ENCODE data around the gene SYT6. TPM values are rescaled to one million over a fixed set of nuclear protein-coding genes. Genes with fewer than 3 reads are reported as not detected.

Gene SYT6
- polyA plus RNA-seq, 3 donors: 0.01 TPM; not detected in 2

DNA sequence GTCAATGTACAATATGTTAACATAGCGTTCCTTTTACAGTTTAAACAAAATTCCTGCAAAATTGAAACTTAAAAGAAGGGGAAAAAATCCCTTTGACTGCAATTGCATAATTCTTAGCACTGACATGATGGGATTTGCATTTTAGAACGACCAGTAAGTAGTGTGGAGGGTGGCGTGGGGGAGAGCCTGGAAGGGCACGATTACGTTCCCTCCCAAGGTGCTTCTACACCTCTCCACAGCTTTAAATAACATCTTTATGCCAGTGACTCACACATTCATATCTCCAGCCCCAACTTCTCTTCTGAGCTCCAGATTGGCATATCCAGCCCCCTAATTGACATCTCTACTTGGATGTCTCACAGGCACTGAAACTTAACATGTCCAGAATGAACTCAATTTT is 110.1 kb downstream of the SYT6 start:
- Histone ChIP-seq H3K9ac (ENCODE audit: insufficient read depth, low read length, poor library complexity, severe bottlenecking) (no peak overlapping the region), H3K4me1 (ENCODE audit: control insufficient read depth in 1 of 2, insufficient read depth in 2 of 2, low read length in 2 of 2) (peaks cover 41 to 42% of the 10 kb centered on the region in 2 donors), H3K4me3 (replicated peaks in 1 of 3; ENCODE audit: low read depth in 2 of 3, low read length in 3 of 3) (no peak overlapping the region), H4K20me1 (ENCODE audit: insufficient read depth, low read length) (no peaks in the 10 kb centered on the region), H3K36me3 (replicated peaks in 1 of 2; ENCODE audit: control insufficient read depth in 1 of 2, insufficient read depth in 2 of 2, low read length in 2 of 2) (no peaks in the 10 kb centered on the region), H3K9me3 (replicated peaks in 1 of 2; ENCODE audit: control insufficient read depth in 1 of 2, insufficient read depth in 1 of 2, low read length in 2 of 2) (no peaks in the 10 kb centered on the region), H3K79me2 (ENCODE audit: insufficient read depth, low read length) (no peaks in the 10 kb centered on the region), H3K27ac (ENCODE audit: low read depth in 1 of 2, low read length in 2 of 2) (no peak overlapping the region), H3K4me2 (replicated peaks; ENCODE audit: extremely low read depth, low read length, poor library complexity, severe bottlenecking) (no peak overlapping the region), H3K27me3 (ENCODE audit: control insufficient read depth in 2 of 2, insufficient read depth in 2 of 2, low read length in 2 of 2) (no peaks in the 10 kb centered on the region), H2AFZ (ENCODE audit: insufficient read depth, low read depth, low read length, poor library complexity, severe bottlenecking) (no peak overlapping the region)
- no peaks in the 10 kb centered on the region for H3K36me3 Mint-ChIP-seq
- intact Hi-C loops (cut with micrococcal nuclease): no loop called here
- no CpG with 5 or more reads among the region's 5 CpGs for WGBS (ENCODE audit: insufficient coverage)
- TF ChIP-seq, protein P1, sequence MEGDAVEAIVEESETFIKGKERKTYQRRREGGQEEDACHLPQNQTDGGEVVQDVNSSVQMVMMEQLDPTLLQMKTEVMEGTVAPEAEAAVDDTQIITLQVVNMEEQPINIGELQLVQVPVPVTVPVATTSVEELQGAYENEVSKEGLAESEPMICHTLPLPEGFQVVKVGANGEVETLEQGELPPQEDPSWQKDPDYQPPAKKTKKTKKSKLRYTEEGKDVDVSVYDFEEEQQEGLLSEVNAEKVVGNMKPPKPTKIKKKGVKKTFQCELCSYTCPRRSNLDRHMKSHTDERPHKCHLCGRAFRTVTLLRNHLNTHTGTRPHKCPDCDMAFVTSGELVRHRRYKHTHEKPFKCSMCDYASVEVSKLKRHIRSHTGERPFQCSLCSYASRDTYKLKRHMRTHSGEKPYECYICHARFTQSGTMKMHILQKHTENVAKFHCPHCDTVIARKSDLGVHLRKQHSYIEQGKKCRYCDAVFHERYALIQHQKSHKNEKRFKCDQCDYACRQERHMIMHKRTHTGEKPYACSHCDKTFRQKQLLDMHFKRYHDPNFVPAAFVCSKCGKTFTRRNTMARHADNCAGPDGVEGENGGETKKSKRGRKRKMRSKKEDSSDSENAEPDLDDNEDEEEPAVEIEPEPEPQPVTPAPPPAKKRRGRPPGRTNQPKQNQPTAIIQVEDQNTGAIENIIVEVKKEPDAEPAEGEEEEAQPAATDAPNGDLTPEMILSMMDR (IDR thresholded peaks at IDR 0.05): no peak
- no peak for DNase-seq
- peaks cover 46% of the 10 kb centered on the region for H3K4me1 Mint-ChIP-seq
- peaks cover 0 to 2% (median 0%) of the 10 kb centered on the region in 3 donors for H3K27me3 Mint-ChIP-seq (ENCODE audit: low read depth in 3 of 3)
- H3K9me3 Mint-ChIP-seq: peaks cover 0 to 3% (median 0%) of the 10 kb centered on the region in 7 donors
- no peak overlapping the region for H3K27ac Mint-ChIP-seq
- H3K4me3 Mint-ChIP-seq: no peak overlapping the region

DNA sequence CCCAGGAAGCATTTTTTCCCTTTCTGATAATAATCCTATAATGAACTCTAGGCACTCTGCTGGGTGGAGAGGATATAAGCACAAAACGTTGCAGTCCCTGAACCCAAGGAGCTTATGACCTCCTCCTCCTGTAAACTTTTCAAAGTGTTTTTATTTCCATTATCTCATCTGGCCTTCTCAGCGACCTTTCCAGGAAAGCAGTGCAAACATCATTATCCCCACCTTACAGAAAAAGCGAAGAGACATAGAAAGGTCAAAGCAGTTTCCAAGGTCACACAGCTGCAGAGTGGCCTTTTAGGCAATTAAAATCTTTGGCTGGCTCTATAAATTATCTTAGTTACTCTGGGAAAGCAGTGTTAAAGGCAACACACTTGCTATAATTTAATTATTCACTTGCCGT is 110.6 kb downstream of the SYT6 start:
- TF ChIP-seq, protein P1 (IDR thresholded peaks at IDR 0.05): no peak
- no peak overlapping the region for H3K4me3 Mint-ChIP-seq
- peaks cover 41% of the 10 kb centered on the region for H3K4me1 Mint-ChIP-seq
- H3K36me3 Mint-ChIP-seq: no peaks in the 10 kb centered on the region
- no peaks in the 10 kb centered on the region for H3K9me3 ChIP-seq (replicated peaks in 1 of 2; ENCODE audit: control insufficient read depth in 1 of 2, insufficient read depth in 1 of 2, low read length in 2 of 2)
- H3K27me3 ChIP-seq (ENCODE audit: control insufficient read depth in 2 of 2, insufficient read depth in 2 of 2, low read length in 2 of 2): no peaks in the 10 kb centered on the region
- 75% methylated on average over 1 of the region's 4 CpGs for WGBS (ENCODE audit: insufficient coverage)
- no peak overlapping the region for H3K27ac Mint-ChIP-seq
- intact Hi-C loops (cut with micrococcal nuclease): no loop called here
- H2AFZ ChIP-seq (ENCODE audit: insufficient read depth, low read depth, low read length, poor library complexity, severe bottlenecking): no peak overlapping the region
- no peak overlapping the region for H3K27ac ChIP-seq (ENCODE audit: low read depth in 1 of 2, low read length in 2 of 2)
- H3K9ac ChIP-seq (ENCODE audit: insufficient read depth, low read length, poor library complexity, severe bottlenecking): no peak overlapping the region
- no peak overlapping the region for H3K4me2 ChIP-seq (replicated peaks; ENCODE audit: extremely low read depth, low read length, poor library complexity, severe bottlenecking)
- no peaks in the 10 kb centered on the region for H3K79me2 ChIP-seq (ENCODE audit: insufficient read depth, low read length)
- H3K4me3 ChIP-seq (replicated peaks in 1 of 3; ENCODE audit: low read depth in 2 of 3, low read length in 3 of 3): no peak overlapping the region
- peaks cover 0 to 2% (median 0%) of the 10 kb centered on the region in 3 donors for H3K27me3 Mint-ChIP-seq (ENCODE audit: low read depth in 3 of 3)
- no peak for DNase-seq
- no peaks in the 10 kb centered on the region for H4K20me1 ChIP-seq (ENCODE audit: insufficient read depth, low read length)
- no peaks in the 10 kb centered on the region for H3K36me3 ChIP-seq (replicated peaks in 1 of 2; ENCODE audit: control insufficient read depth in 1 of 2, insufficient read depth in 2 of 2, low read length in 2 of 2)
- H3K4me1 ChIP-seq (ENCODE audit: control insufficient read depth in 1 of 2, insufficient read depth in 2 of 2, low read length in 2 of 2): peaks cover 36 to 37% of the 10 kb centered on the region in 2 donors
- peaks cover 0 to 3% (median 0%) of the 10 kb centered on the region in 7 donors for H3K9me3 Mint-ChIP-seq

All from CD14-positive monocyte (primary cell).